ENCODE measurements around the gene SPHK2.

DNA sequence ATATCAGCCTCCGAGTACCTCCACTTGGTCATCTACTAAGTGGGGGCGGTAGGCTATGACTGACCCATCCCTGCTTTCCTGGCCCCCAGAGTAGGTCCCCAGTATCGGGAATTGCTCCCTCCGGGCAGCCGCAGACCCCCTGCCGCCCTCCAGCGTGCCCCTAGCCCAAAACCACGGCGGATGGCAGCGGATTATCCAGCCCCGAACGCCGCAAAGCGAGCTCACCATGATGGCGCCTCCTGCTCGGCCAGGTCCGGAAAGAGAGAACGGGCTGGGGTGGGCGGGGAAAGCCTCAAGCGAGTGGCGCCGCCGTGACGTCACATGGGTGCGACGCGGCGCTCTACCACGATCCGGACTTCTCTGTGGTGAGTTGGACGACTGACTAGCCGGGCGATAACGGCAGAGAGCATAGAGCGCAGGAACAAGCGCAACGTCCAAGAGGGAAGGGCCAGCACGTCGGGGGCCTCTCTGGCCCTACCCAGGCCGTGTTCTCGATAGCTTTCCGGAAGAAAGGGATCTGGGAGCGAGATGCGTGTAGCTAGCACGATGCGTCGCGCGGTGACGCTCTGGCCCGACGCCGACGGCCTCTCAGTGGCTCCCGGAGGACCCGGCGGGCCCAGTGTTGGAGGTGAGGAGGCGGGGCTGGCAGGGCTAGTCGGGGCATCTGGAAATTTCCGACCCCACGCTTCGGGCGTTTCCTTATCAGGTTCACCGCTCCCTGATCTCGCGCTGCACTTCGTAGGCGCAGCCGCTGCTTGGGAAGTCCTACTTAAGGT, at the start of gene SPHK2, which contains the start of gene RPL18:
- TF ChIP-seq ZNF274 (IDR thresholded peaks at IDR 0.05; ENCODE audit: low read depth, low read length), result no peak
- TF ChIP-seq YY1 (IDR thresholded peaks at IDR 0.05; ENCODE audit: insufficient read depth, insufficient read length), result peak; percentile 14
